A549 (cell line): ENCODE measurements around the gene FAM227B. TPM values are rescaled to one million over a fixed set of nuclear protein-coding genes. Genes with fewer than 3 reads are reported as not detected.

ENCODE experiments used
- ATAC-seq, 2 experiments: fragments of 200-7000 bp in 1 of 2; fragments of >200 bp in 1 of 2; cut with Nextera tagmentation in 1 of 2; cut with Tn5 transposase in 1 of 2; 3 replicates each; pipeline versions ENCODE4 v1.8.0 to v1.9.1; 2018 to 2020; ENCODE audit warnings: mild to moderate bottlenecking in 1 of 2, moderate library complexity in 1 of 2
- CTCF ChIA-PET: fragments of 300-600 bp; sonication (Branson Sonifier 250); formaldehyde crosslinking; extraction: SDS; loops from one replicate; lab custom pipeline; 2021; ENCODE audit warnings: antibody characterized with exemption, inconsistent platforms; lab: Yijun Ruan, JAX
- POLR2A ChIA-PET: fragments of 350-600 bp; formaldehyde crosslinking; extraction: SDS; loops from one replicate; lab custom pipeline; 2021; ENCODE audit warnings: antibody characterized with exemption, inconsistent platforms; lab: Yijun Ruan, JAX
- DNase-seq, 2 experiments: peaks; one replicate each; pipeline versions ENCODE4 v3.0.0 to v3.0.0-alpha.2; 2011 to 2016; ENCODE audit warnings: low read depth in 1 of 2, low spot score in 1 of 2
- FAIRE-seq: peaks from 2 replicates; lab custom pipeline; 2011; peaks lifted over from hg19 to GRCh38; lab: Jason Lieb, UNC
- H3K27ac ChIP-seq, 2 experiments: fragments of >200 bp; sonication (Bioruptor Twin); formaldehyde crosslinking; 3 replicates each; pipeline ENCODE4 v1.5.1; 2016 to 2017
- H3K4me1 ChIP-seq: fragments of >200 bp; sonication (Bioruptor Twin); formaldehyde crosslinking; 3 replicates; pipeline ENCODE4 v1.6.1; 2016
- H3K4me2 ChIP-seq: fragments of >200 bp; sonication (Bioruptor Twin); formaldehyde crosslinking; 3 replicates; pipeline ENCODE4 v1.6.1; 2016
- H3K4me3 ChIP-seq: fragments of >200 bp; sonication (Bioruptor Twin); formaldehyde crosslinking; 3 replicates; pipeline ENCODE4 v1.5.1; 2016
- H3K9me3 ChIP-seq: fragments of >200 bp; sonication (Bioruptor Twin); formaldehyde crosslinking; 3 replicates; pipeline ENCODE4 v1.6.1; 2016
- ATOH8 ChIP-seq: fragments of 250-450 bp; sonication (Bioruptor Pico); IDR thresholded peaks from 2 replicates; pipeline ENCODE4 v1.5.0; 2020; ENCODE audit warnings: low read depth, mild to moderate bottlenecking, moderate library complexity
- CBX8 ChIP-seq: fragments of 200-600 bp; sonication (generic); IDR thresholded peaks from 2 replicates; pipeline ENCODE4 v1.6.1; 2016
- CHD2 ChIP-seq: fragments of 150-350 bp; IDR thresholded peaks from 2 replicates; pipeline ENCODE4 v1.6.1; 2014; ENCODE audit warnings: low read length; ENCODE audit not compliant: partially characterized antibody
- CHD4 ChIP-seq: fragments of 200-600 bp; sonication (generic); IDR thresholded peaks from 2 replicates; pipeline ENCODE4 v1.6.1; 2016; ENCODE audit warnings: antibody characterized with exemption, mild to moderate bottlenecking, borderline replicate concordance
- CTCF ChIP-seq: fragments of >200 bp; sonication (Bioruptor Twin); formaldehyde crosslinking; IDR thresholded peaks from 3 replicates; pipeline ENCODE4 v1.5.1; 2016
- EP300 ChIP-seq, 2 experiments: fragments of >200 bp; sonication (Bioruptor Twin); formaldehyde crosslinking; IDR thresholded peaks; 2 replicates in 1 of 2; 3 replicates in 1 of 2; pipeline ENCODE4 v1.6.1; 2016 to 2017
- FOSB ChIP-seq: fragments of 250-450 bp; sonication (Bioruptor Pico); IDR thresholded peaks from 2 replicates; pipeline ENCODE4 v1.5.0; 2020; ENCODE audit warnings: mild to moderate bottlenecking, moderate library complexity
- FOSL2 ChIP-seq, 2 experiments: fragments of 450-650 bp in 1 of 2; fragments of >200 bp in 1 of 2; sonication (Bioruptor Twin) in 1 of 2; formaldehyde crosslinking; IDR thresholded peaks; 2 replicates each; pipeline versions ENCODE4 v1.5.0 to v1.6.1; 2016 to 2020; ENCODE audit warnings: mild to moderate bottlenecking in 1 of 2, moderate library complexity in 1 of 2
- GATA3 ChIP-seq: IDR thresholded peaks from 2 replicates; pipeline ENCODE4 v1.6.1; 2012; ENCODE audit warnings: borderline replicate concordance
- HDAC2 ChIP-seq: fragments of 200-600 bp; sonication (generic); IDR thresholded peaks from 2 replicates; pipeline ENCODE4 v1.6.1; 2016
- HOXA7 ChIP-seq: fragments of 250-450 bp; sonication (Bioruptor Pico); IDR thresholded peaks from 2 replicates; pipeline ENCODE4 v1.5.0; 2020; ENCODE audit warnings: mild to moderate bottlenecking, moderate library complexity
- HOXB5 ChIP-seq: fragments of 250-450 bp; sonication (Bioruptor Pico); IDR thresholded peaks from 2 replicates; pipeline ENCODE4 v1.5.0; 2020; ENCODE audit warnings: mild to moderate bottlenecking, moderate library complexity
- KDM5A ChIP-seq: fragments of 200-600 bp; sonication (generic); IDR thresholded peaks from 2 replicates; pipeline ENCODE4 v1.6.1; 2016; ENCODE audit warnings: antibody characterized with exemption, mild to moderate bottlenecking
- MAFK ChIP-seq: fragments of 450-650 bp; IDR thresholded peaks from 2 replicates; pipeline ENCODE4 v1.6.1; 2014; ENCODE audit not compliant: partially characterized antibody
- MAX ChIP-seq: IDR thresholded peaks from 2 replicates; pipeline ENCODE4 v1.6.1; 2012
- MAZ ChIP-seq: fragments of 150-350 bp; IDR thresholded peaks from 2 replicates; pipeline ENCODE4 v1.6.1; 2014; ENCODE audit warnings: antibody characterized with exemption, low read depth, low read length, borderline replicate concordance
- MYC ChIP-seq: IDR thresholded peaks from 2 replicates; pipeline ENCODE4 v1.6.1; 2012; ENCODE audit warnings: mild to moderate bottlenecking, inconsistent platforms, low read length, improper control_type of control experiment, borderline replicate concordance
- NR3C1 ChIP-seq: fragments of >200 bp; sonication (Bioruptor Twin); formaldehyde crosslinking; IDR thresholded peaks from 3 replicates; pipeline ENCODE4 v1.6.1; 2017
- PHF8 ChIP-seq: fragments of 200-600 bp; sonication (generic); IDR thresholded peaks from 2 replicates; pipeline ENCODE4 v1.6.1; 2016; ENCODE audit warnings: low read depth, mild to moderate bottlenecking, antibody characterized with exemption, moderate library complexity, borderline replicate concordance
- POLR2AphosphoS2 ChIP-seq: conservative IDR thresholded peaks from 2 replicates; pipeline ENCODE4 v1.6.1; 2012; ENCODE audit warnings: low read length, improper control_type of control experiment, inconsistent platforms
- RARB ChIP-seq: fragments of 250-450 bp; sonication (Bioruptor Pico); IDR thresholded peaks from 2 replicates; pipeline ENCODE4 v1.8.0; 2021; ENCODE audit warnings: mild to moderate bottlenecking, moderate library complexity
- RFX5 ChIP-seq: fragments of 450-650 bp; IDR thresholded peaks from 2 replicates; pipeline ENCODE4 v1.7.1; 2014; ENCODE audit warnings: antibody characterized with exemption, mild to moderate bottlenecking, moderate library complexity
- RNF2 ChIP-seq: fragments of 200-600 bp; sonication (generic); IDR thresholded peaks from 2 replicates; pipeline ENCODE4 v1.6.1; 2016; ENCODE audit warnings: low read depth, mild to moderate bottlenecking, antibody characterized with exemption, moderate library complexity, borderline replicate concordance
- SMC3 ChIP-seq: fragments of >200 bp; sonication (Bioruptor Twin); formaldehyde crosslinking; IDR thresholded peaks from 3 replicates; pipeline ENCODE4 v1.6.1; 2018; ENCODE audit warnings: inconsistent platforms
- SREBF2 ChIP-seq: fragments of 450-650 bp; IDR thresholded peaks from 2 replicates; pipeline ENCODE4 v1.6.1; 2014; ENCODE audit warnings: mild to moderate bottlenecking, moderate library complexity
- TFCP2L1 ChIP-seq: fragments of 250-450 bp; sonication (Bioruptor Pico); IDR thresholded peaks from 2 replicates; pipeline ENCODE4 v1.5.0; 2021; ENCODE audit warnings: mild to moderate bottlenecking
- TP53 ChIP-seq: fragments of 250-450 bp; sonication (Bioruptor Pico); IDR thresholded peaks from 2 replicates; pipeline ENCODE4 v1.5.0; 2021; ENCODE audit warnings: mild to moderate bottlenecking, moderate library complexity
- ZC3H11A ChIP-seq: fragments of 450-650 bp; IDR thresholded peaks from 2 replicates; pipeline ENCODE4 v1.6.1; 2014; ENCODE audit warnings: antibody characterized with exemption, mild to moderate bottlenecking
- ZNF302 ChIP-seq: fragments of 250-450 bp; sonication (Bioruptor Pico); IDR thresholded peaks from 2 replicates; pipeline ENCODE4 v1.9.0; 2021; ENCODE audit warnings: inconsistent platforms, mild to moderate bottlenecking, moderate library complexity
- WGBS: methylation state at CpG from one replicate; pipeline ENCODE4 v1.1.6; 2017; ENCODE audit errors: missing lambda C conversion rate; 5-methylcytosine and 5-hydroxymethylcytosine counted together
- polyA plus RNA-seq, 4 experiments: library from polyadenylated mRNA; depleted of rRNA in 3 of 4; stranded (reverse); fragments of >200 nt; fragmentation: RNase III in 1 of 4; extraction: RNeasy Plus Mini Kit Qiagen cat#74134 plus additional on column Dnase treatment in 1 of 4; gene quantifications; 2 replicates in 3 of 4; 3 replicates in 1 of 4; pipeline ENCODE4 v1.2.3, GENCODE V29; 2011 to 2017
- TF ChIP-seq, protein P1 (sequence below): fragments of >200 bp; sonication (Bioruptor Twin); formaldehyde crosslinking; IDR thresholded peaks from 2 replicates; pipeline ENCODE4 v1.6.1; 2016
- TF ChIP-seq, protein P2 (sequence below): fragments of 200-600 bp; sonication (generic); IDR thresholded peaks from 2 replicates; pipeline ENCODE4 v1.6.1; 2016; ENCODE audit warnings: antibody characterized with exemption, mild to moderate bottlenecking, moderate library complexity

The FAM227B gene
- polyA plus RNA-seq, 2 of the 4 experiments (the other 2 are of a cell fraction): 1.9 to 3.7 TPM

- no peak overlapping the region for H3K4me2 ChIP-seq
- no peak for FAIRE-seq
- no peak for DNase-seq
Measured at GRCh38 chr15:49415638-49416037, 205.0 kb downstream of the FAM227B start.

DNA sequence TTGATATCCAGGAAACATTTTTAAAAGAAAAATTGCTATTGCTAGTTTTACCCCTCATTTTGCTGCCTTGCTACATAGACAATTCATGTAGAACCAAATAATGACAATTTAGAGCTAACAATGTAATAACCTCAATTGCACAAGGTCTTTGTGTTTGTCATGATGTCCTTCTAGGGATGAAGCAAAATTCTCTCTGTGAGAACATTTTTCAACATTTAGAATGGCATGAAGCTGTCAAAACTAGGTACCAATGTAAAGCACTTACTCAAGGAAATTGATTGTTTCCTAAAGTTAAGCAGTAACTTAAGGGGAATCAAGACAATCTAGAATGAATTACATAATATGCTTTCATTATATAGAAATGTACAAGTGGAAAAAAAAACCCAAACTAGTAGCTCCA lies 205.5 kb downstream of the FAM227B start:
- TF ChIP-seq MYC: no peak
- TF ChIP-seq FOSL2 (IDR thresholded peaks at IDR 0.05): no peak
- no peak for TF ChIP-seq FOSL2 (CRISPR knock-in tag; IDR thresholded peaks at IDR 0.05)
- TF ChIP-seq MAFK: no peak
- no peak for TF ChIP-seq CBX8
- TF ChIP-seq RFX5: no peak
- TF ChIP-seq ZC3H11A: no peak
- no peak for TF ChIP-seq POLR2AphosphoS2
- no peak for TF ChIP-seq SREBF2
- TF ChIP-seq RARB (CRISPR knock-in tag): no peak
- no peak for TF ChIP-seq HOXB5
- TF ChIP-seq KDM5A: no peak
- no peak for TF ChIP-seq GATA3
- TF ChIP-seq EP300 (IDR thresholded peaks at IDR 0.05): no peak
- no peak for TF ChIP-seq NR3C1
- Histone ChIP-seq H3K27ac (no peak overlapping the region), H3K4me2 (no peak overlapping the region), H3K4me1 (peaks cover 4% of the 10 kb centered on the region; the same call in 1 of the 3 replicates), H3K4me3 (no peak overlapping the region), H3K9me3 (no peaks in the 10 kb centered on the region)
- ChIA-PET CTCF (no interaction called here), POLR2A (no interaction called here)
- DNase-seq (no peak), FAIRE-seq (no peak), ATAC-seq (no peak)

More at GRCh38 chr15:49415638-49416037, 205.0 kb downstream of the FAM227B start:
- ChIA-PET CTCF (no interaction called here), POLR2A (no interaction called here)
- Histone ChIP-seq H3K27ac (no peak overlapping the region), H3K4me1 (peaks cover 4% of the 10 kb centered on the region; the same call in 1 of the 3 replicates), H3K4me3 (no peak overlapping the region), H3K9me3 (no peaks in the 10 kb centered on the region)
- ATAC-seq: no peak
- WGBS: 62% methylated on average over 1 of the region's 1 CpG
- TF ChIP-seq RNF2 (no peak), CHD4 (no peak), FOSL2 (IDR thresholded peaks at IDR 0.05) (no peak), FOSL2 (CRISPR knock-in tag; IDR thresholded peaks at IDR 0.05) (peak; percentile 52; the same call in 1 of the 2 replicates), HOXA7 (CRISPR knock-in tag) (no peak), MAX (no peak), ZNF302 (CRISPR knock-in tag) (no peak), ATOH8 (CRISPR knock-in tag) (no peak), MAFK (no peak)
- TF ChIP-seq, protein P1, sequence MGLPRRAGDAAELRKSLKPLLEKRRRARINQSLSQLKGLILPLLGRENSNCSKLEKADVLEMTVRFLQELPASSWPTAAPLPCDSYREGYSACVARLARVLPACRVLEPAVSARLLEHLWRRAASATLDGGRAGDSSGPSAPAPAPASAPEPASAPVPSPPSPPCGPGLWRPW: no peak

DNA sequence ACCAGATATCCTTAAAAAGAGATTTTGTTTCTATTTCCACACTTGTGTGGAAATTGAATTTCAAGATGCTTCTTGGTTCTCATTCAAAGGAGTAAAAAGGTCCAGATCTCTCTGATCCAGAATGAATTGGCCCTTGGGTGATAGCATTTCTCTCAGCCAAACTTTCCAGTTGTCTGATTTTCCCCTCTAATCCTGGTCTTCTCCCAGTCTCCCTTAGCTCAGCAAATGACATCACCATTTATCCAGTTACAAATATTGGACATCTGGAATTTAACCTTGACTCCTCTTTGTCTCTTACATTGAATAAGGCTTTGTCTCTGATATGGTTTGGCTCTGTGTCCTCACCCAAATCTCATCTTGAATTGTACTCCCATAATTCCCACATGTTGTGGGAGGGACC lies 207.8 kb downstream of the FAM227B start:
- H3K4me2 ChIP-seq: no peak overlapping the region
- no peak overlapping the region for H3K4me3 ChIP-seq
- ChIA-PET CTCF (no interaction called here), POLR2A (no interaction called here)
- H3K9me3 ChIP-seq: no peaks in the 10 kb centered on the region
- DNase-seq (no peak), FAIRE-seq (no peak), ATAC-seq (no peak)
- H3K4me1 ChIP-seq: peaks cover 4% of the 10 kb centered on the region; the same call in 1 of the 3 replicates
- no peak overlapping the region for H3K27ac ChIP-seq
- TF ChIP-seq PHF8: no peak
- no peak for TF ChIP-seq TFCP2L1 (CRISPR knock-in tag)
- TF ChIP-seq SMC3: no peak
- TF ChIP-seq FOSB (CRISPR knock-in tag): no peak
- TF ChIP-seq, protein P2, sequence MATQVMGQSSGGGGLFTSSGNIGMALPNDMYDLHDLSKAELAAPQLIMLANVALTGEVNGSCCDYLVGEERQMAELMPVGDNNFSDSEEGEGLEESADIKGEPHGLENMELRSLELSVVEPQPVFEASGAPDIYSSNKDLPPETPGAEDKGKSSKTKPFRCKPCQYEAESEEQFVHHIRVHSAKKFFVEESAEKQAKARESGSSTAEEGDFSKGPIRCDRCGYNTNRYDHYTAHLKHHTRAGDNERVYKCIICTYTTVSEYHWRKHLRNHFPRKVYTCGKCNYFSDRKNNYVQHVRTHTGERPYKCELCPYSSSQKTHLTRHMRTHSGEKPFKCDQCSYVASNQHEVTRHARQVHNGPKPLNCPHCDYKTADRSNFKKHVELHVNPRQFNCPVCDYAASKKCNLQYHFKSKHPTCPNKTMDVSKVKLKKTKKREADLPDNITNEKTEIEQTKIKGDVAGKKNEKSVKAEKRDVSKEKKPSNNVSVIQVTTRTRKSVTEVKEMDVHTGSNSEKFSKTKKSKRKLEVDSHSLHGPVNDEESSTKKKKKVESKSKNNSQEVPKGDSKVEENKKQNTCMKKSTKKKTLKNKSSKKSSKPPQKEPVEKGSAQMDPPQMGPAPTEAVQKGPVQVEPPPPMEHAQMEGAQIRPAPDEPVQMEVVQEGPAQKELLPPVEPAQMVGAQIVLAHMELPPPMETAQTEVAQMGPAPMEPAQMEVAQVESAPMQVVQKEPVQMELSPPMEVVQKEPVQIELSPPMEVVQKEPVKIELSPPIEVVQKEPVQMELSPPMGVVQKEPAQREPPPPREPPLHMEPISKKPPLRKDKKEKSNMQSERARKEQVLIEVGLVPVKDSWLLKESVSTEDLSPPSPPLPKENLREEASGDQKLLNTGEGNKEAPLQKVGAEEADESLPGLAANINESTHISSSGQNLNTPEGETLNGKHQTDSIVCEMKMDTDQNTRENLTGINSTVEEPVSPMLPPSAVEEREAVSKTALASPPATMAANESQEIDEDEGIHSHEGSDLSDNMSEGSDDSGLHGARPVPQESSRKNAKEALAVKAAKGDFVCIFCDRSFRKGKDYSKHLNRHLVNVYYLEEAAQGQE: no peak
- no peak for TF ChIP-seq ZC3H11A
- TF ChIP-seq HDAC2: no peak
- TF ChIP-seq CTCF: no peak
- no peak for TF ChIP-seq TP53 (CRISPR knock-in tag)
- no peak for TF ChIP-seq CHD2
- TF ChIP-seq MAZ: no peak
